NT2/D1 (cell line): Measurements from ENCODE around the gene ZSCAN2.

Experiments used
- DNase-seq: peaks from one replicate; pipeline ENCODE4 v3.0.0-alpha.2; 2011; ENCODE audit warnings: low read depth, low spot score
- H3K27me3 ChIP-seq: 2 replicates; pipeline ENCODE4 v1.6.0; 2011; ENCODE audit warnings: mild to moderate bottlenecking; ENCODE audit not compliant: insufficient read length, insufficient read depth
- H3K36me3 ChIP-seq: 2 replicates; pipeline ENCODE4 v1.6.1; 2011; ENCODE audit warnings: mild to moderate bottlenecking, low read length, mixed read lengths; ENCODE audit not compliant: insufficient read depth, insufficient read length
- H3K4me1 ChIP-seq: 2 replicates; pipeline ENCODE4 v1.5.1; 2011; ENCODE audit not compliant: insufficient read depth, insufficient read length
- H3K4me3 ChIP-seq: 2 replicates; pipeline ENCODE4 v1.5.1; 2011; ENCODE audit warnings: low read depth; ENCODE audit not compliant: insufficient read length
- H3K9ac ChIP-seq: 2 replicates; pipeline ENCODE4 v1.6.0; 2011; ENCODE audit warnings: low read depth; ENCODE audit not compliant: insufficient read length
- H3K9me3 ChIP-seq: 2 replicates; pipeline ENCODE4 v1.5.1; 2011; ENCODE audit warnings: mild to moderate bottlenecking, low read length; ENCODE audit not compliant: insufficient read depth
- SUZ12 ChIP-seq: IDR thresholded peaks from 2 replicates; pipeline ENCODE4 v1.6.1; 2011; ENCODE audit not compliant: insufficient read length, insufficient read depth; ENCODE audit errors: extremely low read depth
- YY1 ChIP-seq: IDR thresholded peaks from 2 replicates; pipeline ENCODE4 v1.6.1; 2011; ENCODE audit not compliant: insufficient read length, insufficient read depth
- ZNF274 ChIP-seq: IDR thresholded peaks from 2 replicates; pipeline ENCODE4 v1.6.1; 2011; ENCODE audit warnings: mild to moderate bottlenecking, low read depth, low read length

Gene ZSCAN2

GRCh38 chr15:84601555-84601838, 688 bp downstream of the ZSCAN2 start:
- Histone ChIP-seq H3K27me3 (peaks cover 20% of the 10 kb centered on the region), H3K4me3 (peak overlapping the region; percentile 88), H3K36me3 (peaks cover 24% of the 10 kb centered on the region), H3K9me3 (no peaks in the 10 kb centered on the region), H3K9ac (peak overlapping the region; percentile 80), H3K4me1 (peaks cover 15% of the 10 kb centered on the region)
- no peak for DNase-seq
- TF ChIP-seq ZNF274 (no peak), SUZ12 (no peak), YY1 (no peak)

DNA sequence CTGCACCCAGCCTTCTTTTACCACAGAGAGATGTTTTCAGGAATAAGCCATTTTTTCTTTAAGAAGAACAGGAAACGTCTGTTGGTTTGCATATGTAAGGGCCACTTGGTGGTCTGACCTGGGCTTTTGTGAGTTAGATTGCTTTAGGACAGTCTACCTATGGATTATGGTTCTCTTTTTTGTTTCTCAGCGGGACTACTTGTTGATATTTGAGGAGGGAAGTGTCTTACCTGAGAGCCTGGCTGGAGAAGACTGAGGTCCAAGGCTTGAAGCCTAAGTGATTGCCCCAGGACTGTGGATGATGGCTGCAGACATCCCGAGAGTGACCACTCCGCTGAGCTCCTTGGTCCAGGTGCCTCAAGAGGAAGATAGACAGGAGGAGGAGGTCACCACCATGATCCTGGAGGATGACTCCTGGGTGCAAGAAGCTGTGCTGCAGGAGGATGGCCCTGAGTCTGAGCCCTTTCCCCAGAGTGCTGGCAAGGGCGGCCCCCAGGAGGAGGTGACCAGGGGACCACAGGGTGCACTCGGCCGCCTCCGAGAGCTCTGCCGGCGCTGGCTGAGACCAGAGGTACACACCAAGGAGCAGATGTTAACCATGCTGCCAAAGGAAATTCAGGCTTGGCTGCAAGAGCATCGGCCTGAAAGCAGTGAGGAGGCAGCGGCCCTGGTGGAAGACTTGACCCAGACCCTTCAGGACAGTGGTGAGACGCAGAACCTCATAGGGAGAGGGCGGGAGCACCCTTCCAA, 3.0 kb downstream of the ZSCAN2 start:
- TF ChIP-seq ZNF274 (no peak), YY1 (no peak), SUZ12 (no peak)
- peak overlapping the region; percentile 5 for H3K9ac ChIP-seq
- H3K4me1 ChIP-seq, result peaks cover 15% of the 10 kb centered on the region
- peaks cover 24% of the 10 kb centered on the region for H3K27me3 ChIP-seq
- H3K4me3 ChIP-seq, result no peak overlapping the region
- DNase-seq, result peak; percentile 83
- peaks cover 43% of the 10 kb centered on the region for H3K36me3 ChIP-seq
- H3K9me3 ChIP-seq, result no peaks in the 10 kb centered on the region

GRCh38 chr15:84604826-84605553, 4.2 kb downstream of the ZSCAN2 start:
- H3K27me3 ChIP-seq, result peaks cover 18% of the 10 kb centered on the region
- no peaks in the 10 kb centered on the region for H3K9me3 ChIP-seq
- peaks cover 15% of the 10 kb centered on the region for H3K4me1 ChIP-seq
- H3K36me3 ChIP-seq, result peaks cover 45% of the 10 kb centered on the region
- no peak overlapping the region for H3K9ac ChIP-seq
- H3K4me3 ChIP-seq, result no peak overlapping the region
- TF ChIP-seq YY1 (no peak), SUZ12 (no peak), ZNF274 (no peak)
- DNase-seq, result no peak

- H3K9me3 ChIP-seq, result no peaks in the 10 kb centered on the region
- no peak overlapping the region for H3K4me3 ChIP-seq
- peaks cover 16% of the 10 kb centered on the region for H3K27me3 ChIP-seq
- H3K4me1 ChIP-seq, result peaks cover 15% of the 10 kb centered on the region
- peaks cover 45% of the 10 kb centered on the region for H3K36me3 ChIP-seq
- no peak for DNase-seq
- no peak overlapping the region for H3K9ac ChIP-seq
- TF ChIP-seq SUZ12 (no peak), ZNF274 (no peak)
Measured at GRCh38 chr15:84605554-84605882, 4.7 kb downstream of the ZSCAN2 start.

DNA sequence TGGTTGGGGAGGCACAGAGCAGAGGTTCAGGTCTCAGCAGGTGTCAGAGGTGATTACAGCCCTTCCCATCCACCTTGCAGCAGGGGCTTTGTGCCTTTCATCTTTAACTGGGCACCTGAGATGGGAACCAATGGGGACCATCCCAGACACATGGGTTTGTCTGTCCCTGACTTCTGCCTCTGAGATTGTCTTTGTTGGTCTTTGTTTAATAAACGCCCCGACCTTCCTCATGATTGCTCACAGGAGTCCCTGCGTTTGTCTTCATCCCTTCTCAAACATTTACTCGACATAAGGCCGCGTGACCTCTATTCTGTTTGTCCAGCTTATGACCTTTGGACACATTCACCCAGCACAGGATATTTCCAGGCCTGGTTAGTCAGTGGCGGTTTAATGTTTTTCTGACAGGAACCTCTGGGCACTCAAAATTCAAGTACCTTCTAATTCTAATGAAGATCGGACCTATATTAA, 5.9 kb downstream of the ZSCAN2 start:
- TF ChIP-seq ZNF274 (no peak), YY1 (no peak), SUZ12 (no peak)
- peaks cover 47% of the 10 kb centered on the region for H3K36me3 ChIP-seq

GRCh38 chr15:84608707-84609284, 8.0 kb downstream of the ZSCAN2 start:
- DNase-seq, result no peak
- no peak for TF ChIP-seq ZNF274
- TF ChIP-seq SUZ12, result no peak
- no peak for TF ChIP-seq YY1
- Histone ChIP-seq H3K27me3 (peaks cover 15% of the 10 kb centered on the region), H3K4me1 (peaks cover 10% of the 10 kb centered on the region), H3K36me3 (peaks cover 49% of the 10 kb centered on the region), H3K9me3 (no peaks in the 10 kb centered on the region), H3K9ac (no peak overlapping the region), H3K4me3 (no peak overlapping the region)

More for the DNA sequence above, 5.9 kb downstream of the ZSCAN2 start:
- Histone ChIP-seq H3K9ac (no peak overlapping the region), H3K9me3 (no peaks in the 10 kb centered on the region), H3K4me3 (no peak overlapping the region), H3K27me3 (peaks cover 15% of the 10 kb centered on the region), H3K4me1 (peaks cover 15% of the 10 kb centered on the region)
- DNase-seq, result no peak

DNA sequence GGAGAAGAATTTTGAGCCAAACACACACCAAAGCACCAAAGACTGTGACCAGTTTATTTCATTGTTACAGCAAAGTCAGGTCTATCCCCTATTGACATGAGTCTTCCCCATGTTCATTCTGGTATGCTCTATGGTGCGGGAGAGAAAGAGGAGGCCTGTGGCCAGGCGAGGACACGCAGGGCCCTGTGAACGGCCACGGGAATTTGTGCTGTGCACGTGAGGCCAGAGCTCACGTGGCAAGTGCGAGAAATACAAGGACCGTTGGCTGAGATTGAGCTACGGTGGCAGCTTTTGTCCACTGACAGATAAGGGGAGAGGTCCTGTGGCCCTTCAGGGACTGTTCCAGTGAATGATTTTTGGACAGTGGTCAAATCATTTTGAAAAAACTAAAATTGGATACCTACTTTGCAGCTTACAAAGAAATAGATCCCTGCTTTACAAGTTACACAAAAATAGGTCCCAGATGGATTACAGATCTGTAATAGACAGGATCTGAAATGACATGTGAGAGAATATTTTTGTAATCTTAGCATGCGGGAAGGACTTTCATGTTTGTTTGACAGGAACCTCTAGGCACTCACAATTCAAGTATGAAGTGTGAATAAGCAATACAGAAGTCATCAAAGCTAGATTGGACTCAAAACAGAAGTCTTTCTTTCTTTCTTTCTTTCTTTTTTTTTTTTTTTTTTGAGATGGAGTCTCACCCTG, 9.2 kb downstream of the ZSCAN2 start:
- peaks cover 4% of the 10 kb centered on the region for H3K4me1 ChIP-seq
- H3K9me3 ChIP-seq, result no peaks in the 10 kb centered on the region
- H3K4me3 ChIP-seq, result no peak overlapping the region
- no peak for TF ChIP-seq SUZ12
- no peak for TF ChIP-seq ZNF274
- TF ChIP-seq YY1, result no peak
- H3K27me3 ChIP-seq, result peaks cover 15% of the 10 kb centered on the region
- H3K9ac ChIP-seq, result no peak overlapping the region
- peaks cover 41% of the 10 kb centered on the region for H3K36me3 ChIP-seq
- no peak for DNase-seq
